H9 (cell line): Measurements from ENCODE around the gene SCUBE1. TPM values are rescaled to one million over a fixed set of nuclear protein-coding genes. Genes with fewer than 3 reads are reported as not detected.

ENCODE experiments used
- DNase-seq: peaks from one replicate; pipeline ENCODE4 v3.0.0-alpha.2; 2017
- H2AFZ ChIP-seq: one replicate; pipeline ENCODE4 v1.6.1; 2013; ENCODE audit warnings: mild to moderate bottlenecking, low read length, control low read depth, moderate library complexity
- H2AK5ac ChIP-seq: 2 replicates; pipeline ENCODE4 v1.6.1; 2013; ENCODE audit warnings: low read length, control low read depth, mixed read lengths; ENCODE audit not compliant: insufficient read length
- H2BK120ac ChIP-seq: one replicate; pipeline ENCODE4 v1.6.1; 2013; ENCODE audit warnings: low read depth, mild to moderate bottlenecking, low read length, control low read depth, inconsistent platforms; ENCODE audit not compliant: poor library complexity, severe bottlenecking
- H2BK12ac ChIP-seq: 2 replicates; pipeline ENCODE4 v1.6.1; 2013; ENCODE audit warnings: low read length, control low read depth, mixed read lengths, low read depth; ENCODE audit not compliant: insufficient read length
- H2BK15ac ChIP-seq: 2 replicates; pipeline ENCODE4 v1.6.1; 2013; ENCODE audit warnings: low read depth, low read length, control low read depth
- H2BK20ac ChIP-seq: one replicate; pipeline ENCODE4 v1.6.1; 2013; ENCODE audit warnings: low read depth, mild to moderate bottlenecking, low read length, control low read depth, inconsistent platforms; ENCODE audit not compliant: poor library complexity, severe bottlenecking
- H2BK5ac ChIP-seq: 2 replicates; pipeline ENCODE4 v1.6.1; 2013; ENCODE audit warnings: low read length, control low read depth, mixed read lengths; ENCODE audit not compliant: insufficient read length
- H3K14ac ChIP-seq: 2 replicates; pipeline ENCODE4 v1.6.1; 2013; ENCODE audit warnings: low read length, control low read depth; ENCODE audit not compliant: insufficient read depth
- H3K18ac ChIP-seq: 2 replicates; pipeline ENCODE4 v1.6.1; 2013; ENCODE audit warnings: low read depth, mild to moderate bottlenecking, mixed read lengths, low read length, control low read depth; ENCODE audit not compliant: insufficient read length
- H3K23ac ChIP-seq: 2 replicates; pipeline ENCODE4 v1.6.1; 2013; ENCODE audit warnings: low read length, control low read depth, mixed read lengths, low read depth; ENCODE audit not compliant: insufficient read length
- H3K23me2 ChIP-seq: 2 replicates; pipeline ENCODE4 v1.6.1; 2013; ENCODE audit warnings: low read depth, mild to moderate bottlenecking, mixed read lengths, low read length, control low read depth; ENCODE audit not compliant: insufficient read length, poor library complexity, severe bottlenecking
- H3K27ac ChIP-seq: 2 replicates; pipeline ENCODE4 v1.5.1; 2013; ENCODE audit warnings: low read length, control low read depth, mixed read lengths, low read depth; ENCODE audit not compliant: insufficient read length
- H3K27me3 ChIP-seq: 2 replicates; pipeline ENCODE4 v1.6.1; 2013; ENCODE audit warnings: low read length, control low read depth, inconsistent platforms; ENCODE audit not compliant: insufficient read depth
- H3K4ac ChIP-seq: 2 replicates; pipeline ENCODE4 v1.6.1; 2013; ENCODE audit warnings: low read depth, mild to moderate bottlenecking, control low read depth, inconsistent platforms, low read length, moderate library complexity
- H3K4me1 ChIP-seq: 2 replicates; pipeline ENCODE4 v1.6.1; 2013; ENCODE audit warnings: low read length, control low read depth, inconsistent platforms; ENCODE audit not compliant: insufficient read depth
- H3K4me2 ChIP-seq: 2 replicates; pipeline ENCODE4 v1.6.1; 2013; ENCODE audit warnings: low read length, control low read depth, mixed read lengths; ENCODE audit not compliant: insufficient read length, insufficient read depth
- H3K56ac ChIP-seq: 2 replicates; pipeline ENCODE4 v1.6.1; 2013; ENCODE audit warnings: low read depth, mild to moderate bottlenecking, mixed read lengths, low read length, control low read depth; ENCODE audit not compliant: insufficient read length
- H3K79me1 ChIP-seq: 2 replicates; pipeline ENCODE4 v1.6.1; 2013; ENCODE audit warnings: low read depth, mild to moderate bottlenecking, moderate library complexity, low read length, control low read depth, inconsistent platforms; ENCODE audit not compliant: insufficient read depth, poor library complexity, severe bottlenecking
- H3K79me2 ChIP-seq: 2 replicates; pipeline ENCODE4 v1.6.1; 2013; ENCODE audit warnings: low read length, control low read depth, inconsistent platforms; ENCODE audit not compliant: insufficient read depth
- H3K9ac ChIP-seq: 2 replicates; pipeline ENCODE4 v1.6.1; 2013; ENCODE audit warnings: low read length, control low read depth, mixed read lengths; ENCODE audit not compliant: insufficient read length; ENCODE audit errors: extremely low read depth
- H3K9me3 ChIP-seq: one replicate; pipeline ENCODE4 v1.6.1; 2013; ENCODE audit warnings: low read depth, low read length, inconsistent platforms; ENCODE audit not compliant: control insufficient read depth
- H3T11ph ChIP-seq: one replicate; pipeline ENCODE4 v1.6.1; 2013; ENCODE audit warnings: mild to moderate bottlenecking, low read length, control low read depth, inconsistent platforms
- H4K20me1 ChIP-seq: one replicate; pipeline ENCODE4 v1.6.1; 2013; ENCODE audit not compliant: control insufficient read depth, insufficient read length, insufficient read depth
- H4K5ac ChIP-seq: 2 replicates; pipeline ENCODE4 v1.6.1; 2013; ENCODE audit warnings: low read depth, mild to moderate bottlenecking, mixed read lengths, low read length, control low read depth; ENCODE audit not compliant: insufficient read length
- H4K8ac ChIP-seq: replicated peaks from 2 replicates; pipeline ENCODE4 v1.6.1; 2013; ENCODE audit warnings: low read length, control low read depth, mixed read lengths, low read depth; ENCODE audit not compliant: insufficient read length
- H4K91ac ChIP-seq: 2 replicates; pipeline ENCODE4 v1.6.1; 2013; ENCODE audit warnings: low read depth, mild to moderate bottlenecking, moderate library complexity, mixed read lengths, low read length, control low read depth; ENCODE audit not compliant: insufficient read length
- H3K27ac Mint-ChIP-seq, 3 experiments: 2 replicates in 2 of 3; 3 replicates in 1 of 3; pipeline ENCODE4 v1.8.0; 2020 to 2021; ENCODE audit warnings: mixed read lengths in 3 of 3, mild to moderate bottlenecking in 1 of 3, moderate library complexity in 1 of 3
- H3K27me3 Mint-ChIP-seq: 2 replicates; pipeline ENCODE4 v1.8.0; 2021; ENCODE audit warnings: low read depth, mild to moderate bottlenecking, moderate library complexity, mixed read lengths
- H3K36me3 Mint-ChIP-seq, 3 experiments: 2 replicates in 2 of 3; 3 replicates in 1 of 3; pipeline ENCODE4 v1.8.0; 2020 to 2021; ENCODE audit warnings: low read depth in 3 of 3, mixed read lengths in 3 of 3; ENCODE audit not compliant: insufficient read depth in 1 of 3
- H3K4me1 Mint-ChIP-seq, 2 experiments: 2 replicates each; pipeline ENCODE4 v1.8.0; 2020; ENCODE audit warnings: mixed read lengths in 2 of 2
- H3K4me3 Mint-ChIP-seq, 2 experiments: 2 replicates in 1 of 2; 3 replicates in 1 of 2; pipeline ENCODE4 v1.8.0; 2020 to 2021; ENCODE audit warnings: mild to moderate bottlenecking in 2 of 2, mixed read lengths in 2 of 2, moderate library complexity in 1 of 2
- H3K9me3 Mint-ChIP-seq, 2 experiments: 2 replicates in 1 of 2; 3 replicates in 1 of 2; pipeline ENCODE4 v1.8.0; 2020; ENCODE audit warnings: mild to moderate bottlenecking in 2 of 2, mixed read lengths in 2 of 2, moderate library complexity in 1 of 2
- WGBS: extraction: QIAGEN DNeasy Blood & Tissue Kit; methylation state at CpG from one replicate; pipeline ENCODE4 v1.1.7; 2013; ENCODE audit warnings: missing lambda C conversion rate, low lambda C conversion rate, mixed read lengths; ENCODE audit not compliant: insufficient read length; ENCODE audit errors: extremely low coverage; 5-methylcytosine and 5-hydroxymethylcytosine counted together
- total RNA-seq: library from RNA; stranded (reverse); gene quantifications from 2 replicates; pipeline ENCODE4 v1.2.1, GENCODE V29; 2021
- TF ChIP-seq, protein P1 (sequence below): fragments of 200-600 bp; sonication (generic); conservative IDR thresholded peaks from 3 replicates; pipeline ENCODE4 v1.8.0; 2021; ENCODE audit warnings: antibody characterized with exemption, mild to moderate bottlenecking

SCUBE1 gene
- total RNA-seq, 1 experiment from 2014 or later: 1.2 TPM

GRCh38 chr22:43243324-43243723, 99.8 kb downstream of the SCUBE1 start:
- no peaks in the 10 kb centered on the region; the same call in 1 of the 2 replicates for H3K27me3 Mint-ChIP-seq
- Histone ChIP-seq H3K56ac (no peak overlapping the region), H3K27me3 (no peaks in the 10 kb centered on the region), H3K4me2 (no peak overlapping the region), H3K18ac (no peak overlapping the region), H3K4ac (no peak overlapping the region), H2BK15ac (no peak overlapping the region), H2BK12ac (no peak overlapping the region), H3K79me2 (no peaks in the 10 kb centered on the region), H4K5ac (no peak overlapping the region), H4K8ac (no peak overlapping the region), H2BK120ac (no peak overlapping the region), H3K23me2 (no peaks in the 10 kb centered on the region), H2AFZ (no peak overlapping the region), H3K79me1 (no peaks in the 10 kb centered on the region), H3K27ac (no peak overlapping the region), H3K9me3 (no peaks in the 10 kb centered on the region), H3K14ac (no peak overlapping the region), H3T11ph (no peak overlapping the region), H3K23ac (no peak overlapping the region), H3K4me1 (no peaks in the 10 kb centered on the region), H4K91ac (no peak overlapping the region), H4K20me1 (no peaks in the 10 kb centered on the region), H2AK5ac (no peak overlapping the region), H3K9ac (no peak overlapping the region), H2BK5ac (no peak overlapping the region), H2BK20ac (no peak overlapping the region)
- 0 out of 4 replicates have a peak, but pooled peaks cover 0 to 3% of the 10 kb centered on the region in 2 experiments for H3K4me1 Mint-ChIP-seq
- no peaks in the 10 kb centered on the region for H3K9me3 Mint-ChIP-seq
- no peak overlapping the region for H3K27ac Mint-ChIP-seq
- no peaks in the 10 kb centered on the region for H3K36me3 Mint-ChIP-seq
- DNase-seq: no peak
- no peak overlapping the region for H3K4me3 Mint-ChIP-seq
- TF ChIP-seq, protein P1, sequence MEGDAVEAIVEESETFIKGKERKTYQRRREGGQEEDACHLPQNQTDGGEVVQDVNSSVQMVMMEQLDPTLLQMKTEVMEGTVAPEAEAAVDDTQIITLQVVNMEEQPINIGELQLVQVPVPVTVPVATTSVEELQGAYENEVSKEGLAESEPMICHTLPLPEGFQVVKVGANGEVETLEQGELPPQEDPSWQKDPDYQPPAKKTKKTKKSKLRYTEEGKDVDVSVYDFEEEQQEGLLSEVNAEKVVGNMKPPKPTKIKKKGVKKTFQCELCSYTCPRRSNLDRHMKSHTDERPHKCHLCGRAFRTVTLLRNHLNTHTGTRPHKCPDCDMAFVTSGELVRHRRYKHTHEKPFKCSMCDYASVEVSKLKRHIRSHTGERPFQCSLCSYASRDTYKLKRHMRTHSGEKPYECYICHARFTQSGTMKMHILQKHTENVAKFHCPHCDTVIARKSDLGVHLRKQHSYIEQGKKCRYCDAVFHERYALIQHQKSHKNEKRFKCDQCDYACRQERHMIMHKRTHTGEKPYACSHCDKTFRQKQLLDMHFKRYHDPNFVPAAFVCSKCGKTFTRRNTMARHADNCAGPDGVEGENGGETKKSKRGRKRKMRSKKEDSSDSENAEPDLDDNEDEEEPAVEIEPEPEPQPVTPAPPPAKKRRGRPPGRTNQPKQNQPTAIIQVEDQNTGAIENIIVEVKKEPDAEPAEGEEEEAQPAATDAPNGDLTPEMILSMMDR: no peak
- no CpG with 5 or more reads among the region's 12 CpGs for whole genome bisulfite sequencing
